CD14-positive monocyte (primary cell): ENCODE results near the gene RSPRY1. TPM values are rescaled to one million over a fixed set of nuclear protein-coding genes. Genes with fewer than 3 reads are reported as not detected.
A peak's percentile ranks its signal among the peaks of the same experiment; 100 is the strongest.

ENCODE experiments used
- DNase-seq, 3 donors: peaks; one replicate each; pipeline ENCODE4 v3.0.0-alpha.2; 2011 to 2022
- H2AFZ ChIP-seq: 2 replicates; pipeline ENCODE4 v1.6.0; 2012; ENCODE audit warnings: mild to moderate bottlenecking, low read depth, low read length, inconsistent platforms; ENCODE audit not compliant: insufficient read depth, poor library complexity, severe bottlenecking
- H3K27ac ChIP-seq, 2 donors: 1 replicate in 1 of 2; 2 replicates in 1 of 2; pipeline ENCODE4 v1.5.1; 2012 to 2013; ENCODE audit warnings: low read length in 2 of 2, control low read depth in 1 of 2, inconsistent platforms in 1 of 2, low read depth in 1 of 2, mild to moderate bottlenecking in 1 of 2
- H3K27me3 ChIP-seq, 2 donors: one replicate each; pipeline versions ENCODE4 v1.6.0 to v1.6.1; 2011 to 2013; ENCODE audit warnings: low read length in 2 of 2; ENCODE audit not compliant: control insufficient read depth in 2 of 2, insufficient read depth in 2 of 2
- H3K36me3 ChIP-seq, 2 donors: replicated peaks in 1 of 2; 1 replicate in 1 of 2; 2 replicates in 1 of 2; pipeline versions ENCODE4 v1.5.1 to v1.6.1; 2012 to 2013; ENCODE audit warnings: low read length in 2 of 2, control low read depth in 1 of 2, inconsistent platforms in 1 of 2, mild to moderate bottlenecking in 1 of 2; ENCODE audit not compliant: insufficient read depth in 2 of 2, control insufficient read depth in 1 of 2
- H3K4me1 ChIP-seq, 2 donors: 1 replicate in 1 of 2; 2 replicates in 1 of 2; pipeline versions ENCODE4 v1.5.1 to v1.6.1; 2012 to 2013; ENCODE audit warnings: low read length in 2 of 2, control low read depth in 1 of 2, inconsistent platforms in 1 of 2, mild to moderate bottlenecking in 1 of 2, moderate library complexity in 1 of 2; ENCODE audit not compliant: insufficient read depth in 2 of 2, control insufficient read depth in 1 of 2
- H3K4me2 ChIP-seq: replicated peaks from 2 replicates; pipeline ENCODE3; 2012; ENCODE audit warnings: low read length, moderate library complexity, mild to moderate bottlenecking; ENCODE audit not compliant: poor library complexity, severe bottlenecking; ENCODE audit errors: extremely low read depth
- H3K4me3 ChIP-seq, 3 experiments: fragments of 200-600 bp in 1 of 3; sonication (generic) in 1 of 3; replicated peaks in 1 of 3; 1 replicate in 2 of 3; 2 replicates in 1 of 3; pipeline ENCODE4 v1.5.1; 2011 to 2013; ENCODE audit warnings: low read length in 3 of 3, mild to moderate bottlenecking in 3 of 3, control low read depth in 2 of 3, low read depth in 2 of 3, inconsistent platforms in 1 of 3, moderate library complexity in 1 of 3
- H3K79me2 ChIP-seq: 2 replicates; pipeline ENCODE4 v1.6.0; 2012; ENCODE audit warnings: mild to moderate bottlenecking, control low read depth, inconsistent platforms, low read length, moderate library complexity; ENCODE audit not compliant: insufficient read depth
- H3K9ac ChIP-seq: 2 replicates; pipeline ENCODE4 v1.6.0; 2017; ENCODE audit warnings: low read length, mild to moderate bottlenecking; ENCODE audit not compliant: insufficient read depth, poor library complexity, severe bottlenecking
- H3K9me3 ChIP-seq, 2 donors: replicated peaks in 1 of 2; 1 replicate in 1 of 2; 2 replicates in 1 of 2; pipeline versions ENCODE4 v1.5.1 to v1.6.1; 2012 to 2013; ENCODE audit warnings: low read length in 2 of 2, control low read depth in 1 of 2; ENCODE audit not compliant: control insufficient read depth in 1 of 2, insufficient read depth in 1 of 2
- H4K20me1 ChIP-seq: 2 replicates; pipeline ENCODE4 v1.6.0; 2012; ENCODE audit warnings: mild to moderate bottlenecking, low read length, control low read depth, moderate library complexity; ENCODE audit not compliant: insufficient read depth
- H3K27ac Mint-ChIP-seq, 7 donors: one replicate each; pipeline ENCODE4 v1.8.0; 2020; ENCODE audit warnings: mild to moderate bottlenecking in 7 of 7, mixed read lengths in 7 of 7, moderate library complexity in 6 of 7, inconsistent platforms in 2 of 7
- H3K27me3 Mint-ChIP-seq, 3 donors: one replicate each; pipeline ENCODE4 v1.8.0; 2021 to 2022; ENCODE audit warnings: low read depth in 3 of 3, mild to moderate bottlenecking in 3 of 3, mixed read lengths in 3 of 3, moderate library complexity in 3 of 3, inconsistent platforms in 1 of 3
- H3K36me3 Mint-ChIP-seq, 2 donors: one replicate each; pipeline ENCODE4 v1.8.0; 2020; ENCODE audit warnings: mixed read lengths in 2 of 2, inconsistent platforms in 1 of 2, mild to moderate bottlenecking in 1 of 2
- H3K4me1 Mint-ChIP-seq: one replicate; pipeline ENCODE4 v1.8.0; 2020; ENCODE audit warnings: mild to moderate bottlenecking, mixed read lengths
- H3K4me3 Mint-ChIP-seq, 2 donors: one replicate each; pipeline ENCODE4 v1.8.0; 2020; ENCODE audit warnings: mild to moderate bottlenecking in 2 of 2, mixed read lengths in 2 of 2, moderate library complexity in 1 of 2
- H3K9me3 Mint-ChIP-seq, 7 donors: one replicate each; pipeline ENCODE4 v1.8.0; 2020 to 2022; ENCODE audit warnings: mixed read lengths in 7 of 7, mild to moderate bottlenecking in 6 of 7, moderate library complexity in 6 of 7, inconsistent platforms in 2 of 7
- WGBS: methylation state at CpG from one replicate; pipeline ENCODE4 v1.1.5; 2013; ENCODE audit warnings: missing lambda C conversion rate; ENCODE audit not compliant: insufficient coverage; 5-methylcytosine and 5-hydroxymethylcytosine counted together
- intact Hi-C, 2 donors: fragments of 100-400 bp; cut with micrococcal nuclease; formaldehyde crosslinking; loops; one replicate each; pipeline versions ENCODE4 v1.15.0 to v1.15.1; 2023
- polyA plus RNA-seq, 3 donors: library from polyadenylated mRNA; depleted of rRNA in 1 of 3; unstranded in 2 of 3; stranded (reverse) in 1 of 3; fragments of 300-500 nt in 2 of 3; fragments of >200 nt in 1 of 3; fragmentation: Illumina TruSeq in 2 of 3; gene quantifications; 1 replicate in 2 of 3; 2 replicates in 1 of 3; pipeline ENCODE4 v1.2.3, GENCODE V29; 2012 to 2021
- TF ChIP-seq, protein P1 (sequence below): fragments of 200-600 bp; IDR thresholded peaks from one replicate; pipeline ENCODE4 v1.8.0; 2022; ENCODE audit warnings: antibody characterized with exemption, mild to moderate bottlenecking

RSPRY1 gene
- polyA plus RNA-seq, 3 donors, result 15.7 to 28.3 (median 21.3) TPM

DNA sequence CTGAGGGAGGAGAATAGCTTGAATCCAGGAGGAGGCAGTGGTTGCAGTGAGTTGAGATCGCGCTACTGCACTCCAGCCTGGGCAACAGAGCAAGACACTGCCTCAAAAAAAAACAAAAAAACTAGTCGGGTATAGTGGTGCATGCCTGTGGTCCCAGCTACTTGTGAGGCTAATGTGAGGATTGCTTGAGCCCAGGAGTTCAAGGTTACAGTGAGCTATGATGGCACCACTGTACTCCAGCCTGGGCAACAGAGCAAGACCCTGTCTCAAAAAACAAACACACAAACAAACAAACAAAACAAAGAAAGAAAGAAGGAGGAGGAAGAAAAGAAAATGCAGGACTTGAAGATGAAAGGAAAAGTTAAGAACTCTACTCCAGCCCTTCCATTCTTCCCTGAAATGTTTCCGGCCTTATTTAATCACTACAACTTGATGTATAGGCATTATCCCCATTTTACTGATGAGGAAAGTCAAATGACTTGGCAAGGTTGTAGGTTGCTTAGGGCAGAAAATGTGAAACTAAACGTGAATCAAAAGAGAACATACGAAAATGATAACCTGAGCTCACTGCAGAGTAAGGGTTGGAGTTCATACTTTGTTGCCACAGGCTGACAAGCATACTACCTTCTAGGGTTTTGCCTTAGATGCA is 30.3 kb upstream of the RSPRY1 start:
- Mint-ChIP-seq H3K9me3 (peaks cover 0 to 2% (median 0%) of the 10 kb centered on the region in 7 donors), H3K27ac (peak overlapping the region in 1 of 7 donors; percentile 4), H3K36me3 (peaks cover 74 to 80% of the 10 kb centered on the region in 2 donors), H3K4me1 (peaks cover 25% of the 10 kb centered on the region), H3K27me3 (no peaks in the 10 kb centered on the region), H3K4me3 (no peak overlapping the region)
- Histone ChIP-seq H3K9ac (no peak overlapping the region), H3K27me3 (no peaks in the 10 kb centered on the region), H3K4me3 (no peak overlapping the region), H3K4me2 (no peak overlapping the region), H3K9me3 (no peaks in the 10 kb centered on the region), H4K20me1 (peaks cover 20% of the 10 kb centered on the region), H3K27ac (no peak overlapping the region), H3K79me2 (peaks cover 8% of the 10 kb centered on the region), H3K4me1 (no peaks in the 10 kb centered on the region), H2AFZ (no peak overlapping the region), H3K36me3 (peaks cover 72 to 100% of the 10 kb centered on the region in 2 donors)
- no peak for DNase-seq
- 83% methylated on average over 1 of the region's 6 CpGs for WGBS
- TF ChIP-seq, protein P1, sequence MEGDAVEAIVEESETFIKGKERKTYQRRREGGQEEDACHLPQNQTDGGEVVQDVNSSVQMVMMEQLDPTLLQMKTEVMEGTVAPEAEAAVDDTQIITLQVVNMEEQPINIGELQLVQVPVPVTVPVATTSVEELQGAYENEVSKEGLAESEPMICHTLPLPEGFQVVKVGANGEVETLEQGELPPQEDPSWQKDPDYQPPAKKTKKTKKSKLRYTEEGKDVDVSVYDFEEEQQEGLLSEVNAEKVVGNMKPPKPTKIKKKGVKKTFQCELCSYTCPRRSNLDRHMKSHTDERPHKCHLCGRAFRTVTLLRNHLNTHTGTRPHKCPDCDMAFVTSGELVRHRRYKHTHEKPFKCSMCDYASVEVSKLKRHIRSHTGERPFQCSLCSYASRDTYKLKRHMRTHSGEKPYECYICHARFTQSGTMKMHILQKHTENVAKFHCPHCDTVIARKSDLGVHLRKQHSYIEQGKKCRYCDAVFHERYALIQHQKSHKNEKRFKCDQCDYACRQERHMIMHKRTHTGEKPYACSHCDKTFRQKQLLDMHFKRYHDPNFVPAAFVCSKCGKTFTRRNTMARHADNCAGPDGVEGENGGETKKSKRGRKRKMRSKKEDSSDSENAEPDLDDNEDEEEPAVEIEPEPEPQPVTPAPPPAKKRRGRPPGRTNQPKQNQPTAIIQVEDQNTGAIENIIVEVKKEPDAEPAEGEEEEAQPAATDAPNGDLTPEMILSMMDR, result no peak
- intact Hi-C loops, result no loop called here

- H3K9ac ChIP-seq, result no peak overlapping the region
- no peak for DNase-seq
- no peaks in the 10 kb centered on the region for H3K27me3 Mint-ChIP-seq
- H3K36me3 ChIP-seq, result peaks cover 70 to 100% of the 10 kb centered on the region in 2 donors
- H3K27me3 ChIP-seq, result no peaks in the 10 kb centered on the region
- H3K4me3 Mint-ChIP-seq, result no peak overlapping the region
- peaks cover 8% of the 10 kb centered on the region for H3K79me2 ChIP-seq
- intact Hi-C loops, result no loop called here
- H3K27ac Mint-ChIP-seq, result peak overlapping the region in 1 of 7 donors; percentile 19
- H3K9me3 Mint-ChIP-seq, result peaks cover 0 to 2% (median 0%) of the 10 kb centered on the region in 7 donors
- peaks cover 72 to 85% of the 10 kb centered on the region in 2 donors for H3K36me3 Mint-ChIP-seq
- peaks cover 26% of the 10 kb centered on the region for H3K4me1 Mint-ChIP-seq
- H3K9me3 ChIP-seq, result no peaks in the 10 kb centered on the region
- H4K20me1 ChIP-seq, result peaks cover 18% of the 10 kb centered on the region
- no peak overlapping the region for H3K4me2 ChIP-seq
- no peaks in the 10 kb centered on the region for H3K4me1 ChIP-seq
- no peak overlapping the region for H3K27ac ChIP-seq
- H2AFZ ChIP-seq, result no peak overlapping the region
- no peak overlapping the region for H3K4me3 ChIP-seq
- TF ChIP-seq, protein P1, result no peak
- WGBS, result no CpG with 5 or more reads among the region's 4 CpGs
Measured at GRCh38 chr16:57156351-57156703, 29.8 kb upstream of the RSPRY1 start.
